HG03025 (cell line): ENCODE measurements around the gene TEX50.
"Not testable (repeated sequence)": the region's sequence is repeated elsewhere in the genome, so short reads cannot be mapped to it uniquely, and the experiment has no call there.

Source experiments
- ATAC-seq: cut with Tn5 transposase; IDR thresholded peaks from one replicate; pipeline ENCODE4 v1.9.1; 2021; ENCODE audit warnings: mild to moderate bottlenecking, moderate library complexity; ENCODE audit not compliant: unreplicated experiment, low FRiP score

Gene TEX50

GRCh38 chr1:173661271-173661670, 26.1 kb downstream of the TEX50 start:
- ATAC-seq = no peak

- no peak for ATAC-seq
Measured at GRCh38 chr1:173661763-173662162, 26.6 kb downstream of the TEX50 start.

GRCh38 chr1:173663159-173663558, 28.0 kb downstream of the TEX50 start:
- no peak for ATAC-seq

GRCh38 chr1:173666646-173667045, 31.5 kb downstream of the TEX50 start:
- no peak for ATAC-seq

- ATAC-seq = no peak
Measured at GRCh38 chr1:173669491-173669941, 34.4 kb downstream of the TEX50 start, which contains the start of gene ANKRD45. ANKRD45 (minus strand) TSS chr1:173669851; CDS start chr1:173659418, 10,433 bp downstream.

GRCh38 chr1:173674496-173674895, 39.4 kb downstream of the TEX50 start:
- not testable (repeated sequence) for ATAC-seq

GRCh38 chr1:173680152-173680551, 45.0 kb downstream of the TEX50 start:
- ATAC-seq = not testable (repeated sequence)

GRCh38 chr1:173682184-173682583, 47.0 kb downstream of the TEX50 start:
- ATAC-seq = no peak

GRCh38 chr1:173683838-173684237, 48.7 kb downstream of the TEX50 start:
- ATAC-seq = not testable (repeated sequence)

GRCh38 chr1:173685121-173685520, 50.0 kb downstream of the TEX50 start:
- not testable (repeated sequence) for ATAC-seq
